B cell (primary cell): ENCODE measurements around the gene MKRN2. TPM values are rescaled to one million over a fixed set of nuclear protein-coding genes. Genes with fewer than 3 reads are reported as not detected.
A peak's percentile ranks its signal among the peaks of the same experiment; 100 is the strongest.

Experiments used
- ATAC-seq: fragments of 200-7000 bp; cut with Tn5 transposase; one replicate; pipeline ENCODE4 v1.10.0; 2021; ENCODE audit warnings: low read depth, mild to moderate bottlenecking, moderate number of reproducible peaks, moderate library complexity
- CTCF ChIA-PET: fragments of 350-600 bp; sonication (Branson Sonifier 250); formaldehyde crosslinking; loops from one replicate; lab custom pipeline; 2021; ENCODE audit warnings: antibody characterized with exemption, inconsistent platforms; lab: Charles Lee
- POLR2A ChIA-PET: fragments of 350-600 bp; sonication (Branson Sonifier 250); formaldehyde crosslinking; loops from one replicate; lab custom pipeline; 2021; ENCODE audit warnings: antibody characterized with exemption; lab: Charles Lee
- DNase-seq: peaks from one replicate; pipeline ENCODE4 v3.0.0; 2013
- H2AFZ ChIP-seq: 2 replicates; pipeline ENCODE4 v1.6.1; 2012; ENCODE audit warnings: mild to moderate bottlenecking, low read depth, low read length; ENCODE audit not compliant: insufficient read depth, poor library complexity, severe bottlenecking
- H3K27ac ChIP-seq, 2 donors: 1 replicate in 1 of 2; 2 replicates in 1 of 2; pipeline ENCODE4 v1.5.1; 2012 to 2013; ENCODE audit warnings: low read length in 2 of 2, mild to moderate bottlenecking in 2 of 2, moderate library complexity in 1 of 2
- H3K27me3 ChIP-seq, 4 experiments: fragments of 200-600 bp in 1 of 4; sonication (generic) in 1 of 4; replicated peaks in 1 of 4; 1 replicate in 2 of 4; 2 replicates in 2 of 4; pipeline versions ENCODE4 v1.6.1 to v1.7.0; 2013 to 2016; ENCODE audit warnings: low read length in 3 of 4, mild to moderate bottlenecking in 2 of 4, mixed read lengths in 1 of 4, moderate library complexity in 1 of 4; ENCODE audit not compliant: insufficient read depth in 4 of 4, control insufficient read depth in 3 of 4; ENCODE audit errors: control extremely low read depth in 1 of 4
- H3K36me3 ChIP-seq, 2 experiments: replicated peaks in 1 of 2; 1 replicate in 1 of 2; 2 replicates in 1 of 2; pipeline versions ENCODE4 v1.6.1 to v1.7.1; 2013; ENCODE audit warnings: low read length in 1 of 2; ENCODE audit not compliant: insufficient read depth in 2 of 2, control insufficient read depth in 1 of 2; ENCODE audit errors: control extremely low read depth in 1 of 2, extremely low read depth in 1 of 2
- H3K4me1 ChIP-seq, 2 donors: fragments of 200-600 bp in 1 of 2; sonication (generic) in 1 of 2; 1 replicate in 1 of 2; 2 replicates in 1 of 2; pipeline versions ENCODE4 v1.5.1 to v1.6.1; 2013 to 2017; ENCODE audit warnings: low read length in 2 of 2; ENCODE audit not compliant: control insufficient read depth in 2 of 2, insufficient read depth in 2 of 2
- H3K4me2 ChIP-seq: replicated peaks from 2 replicates; pipeline ENCODE3; 2012; ENCODE audit warnings: mild to moderate bottlenecking, low read depth, low read length; ENCODE audit not compliant: poor library complexity, severe bottlenecking
- H3K4me3 ChIP-seq, 5 experiments: fragments of 200-600 bp in 1 of 5; sonication (generic) in 1 of 5; 1 replicate in 3 of 5; 2 replicates in 2 of 5; pipeline versions ENCODE4 v1.5.1 to v1.7.0; 2011 to 2016; ENCODE audit warnings: low read length in 4 of 5, mild to moderate bottlenecking in 4 of 5, low read depth in 2 of 5, control low read depth in 1 of 5, moderate library complexity in 1 of 5; ENCODE audit not compliant: insufficient read depth in 1 of 5; ENCODE audit errors: control extremely low read depth in 1 of 5, extremely low read depth in 1 of 5
- H3K79me2 ChIP-seq: fragments of 200-600 bp; sonication (generic); one replicate; pipeline ENCODE4 v1.6.0; 2016; ENCODE audit warnings: low read length; ENCODE audit not compliant: control insufficient read depth, insufficient read depth
- H3K9ac ChIP-seq: fragments of 200-600 bp; sonication (generic); 2 replicates; pipeline ENCODE4 v1.6.1; 2017; ENCODE audit warnings: mild to moderate bottlenecking, low read length, moderate library complexity
- H3K9me3 ChIP-seq, 3 donors: one replicate each; pipeline versions ENCODE4 v1.6.1 to v1.7.1; 2013; ENCODE audit warnings: low read length in 2 of 3; ENCODE audit not compliant: control insufficient read depth in 2 of 3, insufficient read depth in 1 of 3; ENCODE audit errors: control extremely low read depth in 1 of 3
- H4K20me1 ChIP-seq: 2 replicates; pipeline ENCODE4 v1.6.0; 2012; ENCODE audit warnings: mild to moderate bottlenecking, low read length; ENCODE audit not compliant: insufficient read depth, control insufficient read depth, poor library complexity, severe bottlenecking
- H3K27ac Mint-ChIP-seq: one replicate; pipeline ENCODE4 v1.8.0; 2021; ENCODE audit warnings: mixed read lengths
- H3K27me3 Mint-ChIP-seq: one replicate; pipeline ENCODE4 v1.8.0; 2021; ENCODE audit warnings: mixed read lengths
- H3K4me1 Mint-ChIP-seq: one replicate; pipeline ENCODE4 v1.8.0; 2021; ENCODE audit warnings: mixed read lengths
- H3K4me3 Mint-ChIP-seq: one replicate; pipeline ENCODE4 v1.8.0; 2021; ENCODE audit warnings: mixed read lengths
- H3K9me3 Mint-ChIP-seq: one replicate; pipeline ENCODE4 v1.8.0; 2022; ENCODE audit warnings: mixed read lengths; ENCODE audit not compliant: insufficient read depth
- CTCF ChIP-seq: fragments of 200-600 bp; IDR thresholded peaks from one replicate; pipeline ENCODE4 v1.8.0; 2022; ENCODE audit warnings: antibody characterized with exemption, mild to moderate bottlenecking
- EZH2 ChIP-seq: IDR thresholded peaks from 2 replicates; pipeline ENCODE4 v1.6.1; 2012; ENCODE audit warnings: borderline replicate concordance, low read depth, mild to moderate bottlenecking, moderate library complexity, low read length; ENCODE audit not compliant: insufficient read depth, poor library complexity, severe bottlenecking
- WGBS: methylation state at CpG from one replicate; pipeline ENCODE4 v1.1.5; 2013; ENCODE audit warnings: missing lambda C conversion rate; ENCODE audit not compliant: insufficient coverage; 5-methylcytosine and 5-hydroxymethylcytosine counted together
- intact Hi-C: fragments of 100-400 bp; cut with micrococcal nuclease; formaldehyde crosslinking; loops from one replicate; pipeline ENCODE4 v1.10.0; 2022
- polyA plus RNA-seq: library from polyadenylated mRNA; depleted of rRNA; stranded (reverse); fragments of >200 nt; gene quantifications from 2 replicates; pipeline ENCODE4 v1.2.3, GENCODE V29; 2012
- total RNA-seq, 2 donors: library from RNA; stranded (reverse); fragments of 120-200 nt in 1 of 2; gene quantifications; 1 replicate in 1 of 2; 2 replicates in 1 of 2; pipeline versions ENCODE4 v1.2.3 to v1.2.4, GENCODE V29; 2013 to 2022

MKRN2 gene
- total and polyA plus RNA-seq, 2 donors (not counting 1 experiment from before 2014, with no cell fraction given), result 21.5 to 25.9 TPM

GRCh38 chr3:12549971-12550760 lies 6.7 kb upstream of the MKRN2 start:
- Histone ChIP-seq H3K9ac (no peak overlapping the region), H3K27me3 (peaks cover 0 to 17% (median 3%) of the 10 kb centered on the region in 4 experiments), H3K9me3 (no peaks in the 10 kb centered on the region), H3K4me2 (no peak overlapping the region), H3K4me3 (no peak overlapping the region), H2AFZ (no peak overlapping the region), H4K20me1 (no peaks in the 10 kb centered on the region), H3K27ac (no peak overlapping the region), H3K79me2 (no peaks in the 10 kb centered on the region), H3K4me1 (peaks cover 7% of the 10 kb centered on the region in 2 donors), H3K36me3 (no peaks in the 10 kb centered on the region)
- peaks cover 10% of the 10 kb centered on the region for H3K4me1 Mint-ChIP-seq
- ChIA-PET CTCF (no interaction called here), POLR2A (no interaction called here)
- 89% methylated on average over 3 of the region's 7 CpGs for WGBS
- intact Hi-C loops, result no loop called here
- H3K27me3 Mint-ChIP-seq, result peaks cover 27% of the 10 kb centered on the region
- H3K9me3 Mint-ChIP-seq, result no peaks in the 10 kb centered on the region
- ATAC-seq, result no peak
- H3K4me3 Mint-ChIP-seq, result no peak overlapping the region
- H3K27ac Mint-ChIP-seq, result no peak overlapping the region
- no peak for TF ChIP-seq EZH2
- no peak for TF ChIP-seq CTCF
- DNase-seq, result no peak

GRCh38 chr3:12553921-12554391 lies 2.9 kb upstream of the MKRN2 start:
- intact Hi-C loops, result no loop called here

More at GRCh38 chr3:12553921-12554391, 2.9 kb upstream of the MKRN2 start:
- peaks cover 20% of the 10 kb centered on the region for H3K79me2 ChIP-seq
- WGBS, result 8% methylated on average over 24 of the region's 26 CpGs
- Mint-ChIP-seq H3K9me3 (no peaks in the 10 kb centered on the region), H3K4me3 (peak overlapping the region; percentile 88), H3K4me1 (peaks cover 35% of the 10 kb centered on the region), H3K27me3 (peaks cover 31% of the 10 kb centered on the region), H3K27ac (no peak overlapping the region)
- H3K27ac ChIP-seq, result no peak overlapping the region
- ChIA-PET POLR2A (no interaction called here), CTCF (interaction anchor here (1.0 kb wide), 1 partner anchor 25 kb away, joined by 4 read pairs; no protein-coding TSS in a partner anchor)
- ATAC-seq (no peak), DNase-seq (peak; percentile 43)
- H4K20me1 ChIP-seq, result no peaks in the 10 kb centered on the region
- peak overlapping the region; percentile 76 for H3K4me2 ChIP-seq
- peaks cover 0 to 20% (median 5%) of the 10 kb centered on the region in 4 experiments for H3K27me3 ChIP-seq
- H3K4me3 ChIP-seq, result peak overlapping the region; percentile 23 to 62 (median 41)
- peak overlapping the region; percentile 75 for H2AFZ ChIP-seq
- no peaks in the 10 kb centered on the region for H3K9me3 ChIP-seq
- H3K9ac ChIP-seq, result peak overlapping the region; percentile 59
- no peak for TF ChIP-seq EZH2
- TF ChIP-seq CTCF, result no peak
- peaks cover 23 to 30% of the 10 kb centered on the region in 2 donors for H3K4me1 ChIP-seq
- no peaks in the 10 kb centered on the region for H3K36me3 ChIP-seq
